Measurements from ENCODE around the gene WWOX.

Gene WWOX

DNA sequence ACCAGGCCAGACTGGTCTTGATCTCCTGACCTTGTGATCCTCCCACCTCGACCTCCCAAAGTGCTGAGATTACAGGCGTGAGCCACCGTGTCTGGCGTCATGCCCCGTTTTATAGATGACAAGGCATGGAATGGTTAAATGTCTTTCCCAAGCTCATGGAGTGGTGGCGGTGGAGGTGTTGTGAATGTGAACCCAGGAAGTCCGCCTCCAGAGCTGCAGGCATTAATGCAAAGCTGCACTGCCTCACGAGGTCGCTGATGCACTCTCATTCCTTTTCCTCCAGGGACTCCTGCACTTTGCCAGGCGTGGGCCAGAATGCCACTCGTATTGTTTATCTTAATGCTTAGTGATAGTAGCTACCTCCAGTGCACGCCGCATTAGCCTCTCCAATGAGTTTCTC is 149.6 kb downstream of the WWOX start:
- TF ChIP-seq, protein P1, sequence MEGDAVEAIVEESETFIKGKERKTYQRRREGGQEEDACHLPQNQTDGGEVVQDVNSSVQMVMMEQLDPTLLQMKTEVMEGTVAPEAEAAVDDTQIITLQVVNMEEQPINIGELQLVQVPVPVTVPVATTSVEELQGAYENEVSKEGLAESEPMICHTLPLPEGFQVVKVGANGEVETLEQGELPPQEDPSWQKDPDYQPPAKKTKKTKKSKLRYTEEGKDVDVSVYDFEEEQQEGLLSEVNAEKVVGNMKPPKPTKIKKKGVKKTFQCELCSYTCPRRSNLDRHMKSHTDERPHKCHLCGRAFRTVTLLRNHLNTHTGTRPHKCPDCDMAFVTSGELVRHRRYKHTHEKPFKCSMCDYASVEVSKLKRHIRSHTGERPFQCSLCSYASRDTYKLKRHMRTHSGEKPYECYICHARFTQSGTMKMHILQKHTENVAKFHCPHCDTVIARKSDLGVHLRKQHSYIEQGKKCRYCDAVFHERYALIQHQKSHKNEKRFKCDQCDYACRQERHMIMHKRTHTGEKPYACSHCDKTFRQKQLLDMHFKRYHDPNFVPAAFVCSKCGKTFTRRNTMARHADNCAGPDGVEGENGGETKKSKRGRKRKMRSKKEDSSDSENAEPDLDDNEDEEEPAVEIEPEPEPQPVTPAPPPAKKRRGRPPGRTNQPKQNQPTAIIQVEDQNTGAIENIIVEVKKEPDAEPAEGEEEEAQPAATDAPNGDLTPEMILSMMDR (IDR thresholded peaks at IDR 0.05): no peak
- Histone ChIP-seq H3K4me3 (ENCODE audit: low read depth in 1 of 2, low read length in 1 of 2) (no peak overlapping the region), H3K9me3 (no peaks in the 10 kb centered on the region), H3K36me3 (no peaks in the 10 kb centered on the region), H3K27ac (no peak overlapping the region), H3K27me3 (no peaks in the 10 kb centered on the region), H3K4me1 (ENCODE audit: control insufficient read depth in 1 of 2, insufficient read depth in 1 of 2, low read depth in 1 of 2, low read length in 1 of 2) (no peaks in the 10 kb centered on the region)

DNA sequence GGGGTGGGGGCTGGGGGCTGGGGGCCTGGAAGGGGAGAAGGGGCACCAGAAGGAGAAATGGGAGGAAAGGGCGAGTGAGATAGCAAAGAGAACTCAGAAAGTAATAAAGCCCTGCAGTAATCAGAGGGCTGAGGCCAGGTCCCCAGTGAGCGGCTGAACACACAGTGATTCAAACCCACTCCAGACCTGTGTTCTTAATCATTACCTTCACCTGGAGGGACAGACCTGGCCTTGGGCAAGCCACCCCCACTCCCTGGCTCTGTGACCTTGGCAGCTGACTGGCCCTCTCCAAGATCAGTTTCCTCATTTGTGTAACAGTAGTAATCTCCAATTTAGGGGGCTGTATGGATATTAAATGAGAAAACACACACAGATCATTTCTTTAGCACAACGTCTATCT is 150.4 kb downstream of the WWOX start:
- TF ChIP-seq, protein P1 (IDR thresholded peaks at IDR 0.05): no peak
- Histone ChIP-seq H3K27ac (no peak overlapping the region), H3K4me1 (ENCODE audit: control insufficient read depth in 1 of 2, insufficient read depth in 1 of 2, low read depth in 1 of 2, low read length in 1 of 2) (no peaks in the 10 kb centered on the region), H3K9me3 (no peaks in the 10 kb centered on the region), H3K27me3 (no peaks in the 10 kb centered on the region), H3K36me3 (no peaks in the 10 kb centered on the region), H3K4me3 (ENCODE audit: low read depth in 1 of 2, low read length in 1 of 2) (no peak overlapping the region)

DNA sequence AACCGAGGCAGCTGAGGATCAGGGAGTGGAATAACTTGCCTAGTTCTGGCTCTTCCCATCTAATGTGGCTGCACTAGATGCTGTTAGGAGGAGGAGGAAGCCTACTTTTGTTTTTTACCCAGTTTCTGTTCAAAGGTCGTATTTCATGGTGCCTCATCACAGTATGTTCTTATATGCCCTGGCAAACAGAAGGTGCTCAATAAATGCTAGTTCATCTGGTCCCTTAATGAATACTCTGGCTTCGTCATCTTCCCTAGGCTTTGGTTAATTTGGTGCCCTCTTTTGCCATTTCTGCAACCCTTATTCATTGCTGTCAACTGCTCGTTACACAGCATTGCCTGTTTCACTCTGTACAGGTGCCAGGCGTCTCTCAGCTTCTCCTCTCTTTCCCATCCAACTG is 151.7 kb downstream of the WWOX start:
- Histone ChIP-seq H3K4me1 (ENCODE audit: control insufficient read depth in 1 of 2, insufficient read depth in 1 of 2, low read depth in 1 of 2, low read length in 1 of 2) (no peaks in the 10 kb centered on the region), H3K4me3 (ENCODE audit: low read depth in 1 of 2, low read length in 1 of 2) (no peak overlapping the region), H3K9me3 (no peaks in the 10 kb centered on the region), H3K36me3 (no peaks in the 10 kb centered on the region), H3K27me3 (no peaks in the 10 kb centered on the region), H3K27ac (no peak overlapping the region)
- TF ChIP-seq, protein P1 (IDR thresholded peaks at IDR 0.05): no peak

DNA sequence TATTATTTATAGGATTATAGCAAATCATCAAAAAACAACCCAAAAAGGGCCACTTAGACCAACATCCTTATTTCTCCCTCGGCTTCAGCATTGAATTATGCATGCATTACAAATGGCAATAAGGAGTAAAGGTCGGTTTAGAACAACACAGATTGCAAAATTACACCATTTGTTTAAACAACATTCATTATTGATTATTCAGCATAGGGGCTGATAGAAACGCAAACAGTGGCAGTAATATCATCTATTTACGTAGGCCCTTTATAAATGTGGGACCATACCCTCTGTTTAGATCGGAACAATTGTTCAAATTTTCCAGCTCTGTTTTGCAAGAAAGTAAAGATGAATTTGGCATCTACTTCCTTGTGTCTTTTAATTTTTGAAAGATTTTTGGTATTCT is 153.3 kb downstream of the WWOX start:
- Histone ChIP-seq H3K27ac (no peak overlapping the region), H3K4me3 (ENCODE audit: low read depth in 1 of 2, low read length in 1 of 2) (no peak overlapping the region), H3K36me3 (no peaks in the 10 kb centered on the region), H3K9me3 (no peaks in the 10 kb centered on the region), H3K4me1 (ENCODE audit: control insufficient read depth in 1 of 2, insufficient read depth in 1 of 2, low read depth in 1 of 2, low read length in 1 of 2) (no peaks in the 10 kb centered on the region), H3K27me3 (no peaks in the 10 kb centered on the region)
- TF ChIP-seq, protein P1 (IDR thresholded peaks at IDR 0.05): no peak

DNA sequence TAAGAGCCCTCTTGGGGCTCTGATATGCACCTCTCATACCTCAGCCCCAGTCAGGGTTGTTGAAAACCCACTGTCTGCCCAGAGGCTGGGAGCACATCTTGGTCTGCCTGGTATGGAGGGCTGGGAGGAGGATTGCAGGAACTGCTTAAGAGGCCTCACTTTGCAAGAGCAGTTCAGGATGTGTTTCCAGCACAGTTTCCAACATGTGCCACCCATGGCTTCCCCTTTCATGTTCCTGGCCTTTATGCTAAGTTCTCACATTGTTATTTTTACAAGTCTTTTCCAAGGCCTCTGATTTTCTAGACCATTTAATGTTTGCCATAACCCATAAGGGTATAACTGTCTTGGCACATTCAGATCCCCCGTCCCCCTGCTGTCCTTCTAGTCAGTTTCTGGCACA is 155.4 kb downstream of the WWOX start:
- Histone ChIP-seq H3K4me1 (ENCODE audit: control insufficient read depth in 1 of 2, insufficient read depth in 1 of 2, low read depth in 1 of 2, low read length in 1 of 2) (no peaks in the 10 kb centered on the region), H3K9me3 (no peaks in the 10 kb centered on the region), H3K36me3 (no peaks in the 10 kb centered on the region), H3K4me3 (ENCODE audit: low read depth in 1 of 2, low read length in 1 of 2) (no peak overlapping the region), H3K27me3 (no peaks in the 10 kb centered on the region), H3K27ac (no peak overlapping the region)
- TF ChIP-seq, protein P1 (IDR thresholded peaks at IDR 0.05): no peak
